Measurements from ENCODE around the gene SMCO3. TPM values are rescaled to one million over a fixed set of nuclear protein-coding genes. Genes with fewer than 3 reads are reported as not detected.

The SMCO3 gene
- not detected in 2 replicates for total RNA-seq

GRCh38 chr12:14814014-14814413 lies at the start of gene SMCO3:
SMCO3 (minus strand) TSS chr12:14814182; CDS start chr12:14806680, 7,502 bp downstream.

GRCh38 chr12:14843425-14843887 lies 29.5 kb upstream of the SMCO3 start, which contains the start of gene ART4:
ART4 (minus strand) TSS chr12:14843526; CDS start chr12:14843113, 413 bp downstream.

GRCh38 chr12:14803011-14803829 lies 10.8 kb downstream of the SMCO3 start, which contains the start of the genes C12orf60 and WBP11:
C12orf60 (plus strand) TSS chr12:14803670; CDS start chr12:14822936, 19,266 bp downstream.
WBP11 (minus strand) TSS chr12:14803478; CDS start chr12:14801383, 2,095 bp downstream.

Other genes with a start within 250 kb of the SMCO3 start
- gene PLBD1, start 246.3 kb downstream of the SMCO3 start, total RNA-seq: 2.8 and 3.1 TPM in 2 replicates
- not detected in 2 replicates for gene GUCY2C, start 117.6 kb downstream of the SMCO3 start, total RNA-seq
- 3.9 and 10.2 TPM in 2 replicates for gene WBP11, start 10.7 kb downstream of the SMCO3 start, total RNA-seq
- gene C12orf60, start 10.5 kb downstream of the SMCO3 start, total RNA-seq: 2.6 and 2.7 TPM in 2 replicates
- 0.24 TPM in 1 of 2 replicates, not detected in the other for gene ART4, start 29.3 kb upstream of the SMCO3 start, total RNA-seq
- gene MGP, start 71.7 kb upstream of the SMCO3 start, total RNA-seq: under 0.01 TPM in 1 of 2 replicates, not detected in the other
- 0.96 TPM in 1 of 2 replicates, not detected in the other for gene ERP27, start 124.4 kb upstream of the SMCO3 start, total RNA-seq
- 0.85 and 3.6 TPM in 2 replicates for gene ARHGDIB, start 147.4 kb upstream of the SMCO3 start, total RNA-seq
- not detected in 2 replicates for gene PDE6H, start 158.9 kb upstream of the SMCO3 start, total RNA-seq

Data from tracheal epithelial cell (primary cell).